Measurements from ENCODE around the gene COMP.

GRCh38 chr19:18833849-18834643 is 42.9 kb upstream of the COMP start:
- TF ChIP-seq CTCF (IDR thresholded peaks at IDR 0.05): no peak
- TF ChIP-seq TCF7L2 (IDR thresholded peaks at IDR 0.05; ENCODE audit: low read depth, low read length): no peak
- TF ChIP-seq POLR2AphosphoS5 (IDR thresholded peaks at IDR 0.05; ENCODE audit: low read depth, low read length): no peak
- TF ChIP-seq, protein P1, sequence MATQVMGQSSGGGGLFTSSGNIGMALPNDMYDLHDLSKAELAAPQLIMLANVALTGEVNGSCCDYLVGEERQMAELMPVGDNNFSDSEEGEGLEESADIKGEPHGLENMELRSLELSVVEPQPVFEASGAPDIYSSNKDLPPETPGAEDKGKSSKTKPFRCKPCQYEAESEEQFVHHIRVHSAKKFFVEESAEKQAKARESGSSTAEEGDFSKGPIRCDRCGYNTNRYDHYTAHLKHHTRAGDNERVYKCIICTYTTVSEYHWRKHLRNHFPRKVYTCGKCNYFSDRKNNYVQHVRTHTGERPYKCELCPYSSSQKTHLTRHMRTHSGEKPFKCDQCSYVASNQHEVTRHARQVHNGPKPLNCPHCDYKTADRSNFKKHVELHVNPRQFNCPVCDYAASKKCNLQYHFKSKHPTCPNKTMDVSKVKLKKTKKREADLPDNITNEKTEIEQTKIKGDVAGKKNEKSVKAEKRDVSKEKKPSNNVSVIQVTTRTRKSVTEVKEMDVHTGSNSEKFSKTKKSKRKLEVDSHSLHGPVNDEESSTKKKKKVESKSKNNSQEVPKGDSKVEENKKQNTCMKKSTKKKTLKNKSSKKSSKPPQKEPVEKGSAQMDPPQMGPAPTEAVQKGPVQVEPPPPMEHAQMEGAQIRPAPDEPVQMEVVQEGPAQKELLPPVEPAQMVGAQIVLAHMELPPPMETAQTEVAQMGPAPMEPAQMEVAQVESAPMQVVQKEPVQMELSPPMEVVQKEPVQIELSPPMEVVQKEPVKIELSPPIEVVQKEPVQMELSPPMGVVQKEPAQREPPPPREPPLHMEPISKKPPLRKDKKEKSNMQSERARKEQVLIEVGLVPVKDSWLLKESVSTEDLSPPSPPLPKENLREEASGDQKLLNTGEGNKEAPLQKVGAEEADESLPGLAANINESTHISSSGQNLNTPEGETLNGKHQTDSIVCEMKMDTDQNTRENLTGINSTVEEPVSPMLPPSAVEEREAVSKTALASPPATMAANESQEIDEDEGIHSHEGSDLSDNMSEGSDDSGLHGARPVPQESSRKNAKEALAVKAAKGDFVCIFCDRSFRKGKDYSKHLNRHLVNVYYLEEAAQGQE (IDR thresholded peaks at IDR 0.05; ENCODE audit: insufficient read depth in 1 of 2, low read depth in 2 of 2, low read length in 1 of 2): no peak
